DMS114 treated with DMSO at 0.1 percent for 48 hours (cell line): ENCODE data around the gene CRTC2.
A peak's percentile ranks its signal among the peaks of the same experiment; 100 is the strongest.
"Not testable (repeated sequence)": the region's sequence is repeated elsewhere in the genome, so short reads cannot be mapped to it uniquely, and the experiment has no call there.

Experiments used
- DNase-seq: peaks from one replicate; lab custom pipeline; 2025; ENCODE audit not compliant: unreplicated experiment; lab: John Stamatoyannopoulos, UW

Gene CRTC2

DNA sequence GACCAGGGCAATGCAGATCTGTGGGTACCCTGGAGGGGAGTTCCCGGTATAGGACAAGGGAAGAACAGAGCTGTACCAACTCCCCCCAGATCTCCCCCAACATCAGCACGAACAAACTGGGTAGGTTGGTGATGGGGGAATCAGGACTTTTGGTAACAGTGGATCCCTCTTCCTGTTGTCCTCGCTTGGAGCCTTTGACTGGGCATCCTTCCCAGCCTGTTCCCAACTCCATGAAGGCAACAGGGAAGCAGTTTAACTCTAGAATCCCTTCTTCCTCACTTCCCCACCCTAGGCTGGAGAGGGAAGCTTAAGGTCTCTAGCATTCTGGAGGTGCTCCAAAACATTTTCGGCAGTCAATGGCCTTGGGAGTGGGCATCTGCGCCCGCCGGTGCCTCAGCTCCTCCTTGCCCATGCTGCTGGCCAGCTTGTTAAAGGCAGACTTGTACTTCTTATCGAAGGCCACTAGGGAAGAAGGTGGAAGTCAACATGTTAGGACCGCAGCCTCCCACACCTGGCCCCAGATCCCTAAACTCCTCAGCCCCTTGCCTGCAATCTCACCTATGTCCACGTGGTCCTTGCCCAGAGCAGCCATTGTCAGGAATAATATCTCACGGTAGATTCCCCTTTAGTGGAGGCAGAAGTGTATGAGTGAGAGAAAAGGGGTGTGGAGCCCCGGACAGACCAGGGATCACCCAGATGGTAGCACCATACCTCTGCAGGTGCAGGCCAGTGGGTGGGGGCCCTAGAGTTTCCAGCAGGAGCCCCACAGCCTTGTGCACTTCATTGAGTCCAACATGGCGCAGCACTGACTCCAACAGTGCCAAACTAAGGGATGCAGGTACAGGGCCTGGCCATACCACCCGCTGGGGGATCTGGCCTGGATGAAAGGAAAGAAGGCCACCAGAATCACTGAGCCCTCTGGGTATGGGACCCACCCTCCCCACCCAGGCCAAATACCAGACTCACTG lies 28.1 kb downstream of the CRTC2 start:
- no peak for DNase-seq

DNA sequence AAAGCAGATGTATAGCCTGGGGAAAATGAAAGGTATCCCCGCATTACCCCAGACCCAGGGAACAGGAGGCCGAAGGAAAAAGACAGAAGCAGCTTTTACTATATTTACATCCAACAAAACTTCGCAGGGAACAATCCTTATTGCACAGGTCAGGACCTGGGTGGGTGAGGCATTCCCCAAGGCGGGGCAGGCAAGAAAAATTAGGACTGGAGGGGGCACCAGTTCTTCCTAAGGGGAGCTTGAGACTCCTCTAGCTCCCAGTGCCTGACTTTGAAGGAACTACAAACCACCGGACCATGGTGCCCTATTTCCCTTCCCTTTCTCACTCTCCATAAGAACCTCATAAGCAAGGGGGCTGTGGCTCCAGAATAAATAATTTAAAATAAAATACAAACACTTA lies 29.0 kb downstream of the CRTC2 start:
- DNase-seq, result no peak

DNA sequence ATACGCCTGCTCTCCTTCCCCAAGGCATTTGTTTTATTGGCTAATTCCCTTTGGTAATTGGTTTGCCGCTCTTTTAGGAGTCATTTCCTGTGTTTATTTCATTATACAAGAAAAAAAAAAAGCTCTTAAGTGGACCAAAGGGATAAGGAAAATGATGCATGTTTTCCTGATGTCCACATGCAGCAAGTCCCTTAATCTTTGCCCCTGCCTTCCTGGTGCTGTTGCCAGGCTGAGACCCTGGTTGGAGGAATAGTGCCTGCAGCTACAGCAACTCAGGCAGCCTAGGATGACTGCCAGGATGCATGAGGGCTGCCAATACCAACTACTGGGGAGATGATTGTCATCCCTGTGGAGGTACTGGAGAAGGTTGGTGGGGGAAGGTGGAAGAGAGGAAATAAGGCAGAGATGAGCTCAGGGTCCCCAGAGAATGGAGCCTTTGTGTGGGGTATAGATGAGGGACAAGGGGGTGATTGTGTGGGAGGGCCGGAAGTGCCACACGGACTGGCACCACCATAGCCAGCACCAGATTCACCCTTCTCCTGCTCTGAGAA lies 29.5 kb downstream of the CRTC2 start:
- no peak for DNase-seq

DNA sequence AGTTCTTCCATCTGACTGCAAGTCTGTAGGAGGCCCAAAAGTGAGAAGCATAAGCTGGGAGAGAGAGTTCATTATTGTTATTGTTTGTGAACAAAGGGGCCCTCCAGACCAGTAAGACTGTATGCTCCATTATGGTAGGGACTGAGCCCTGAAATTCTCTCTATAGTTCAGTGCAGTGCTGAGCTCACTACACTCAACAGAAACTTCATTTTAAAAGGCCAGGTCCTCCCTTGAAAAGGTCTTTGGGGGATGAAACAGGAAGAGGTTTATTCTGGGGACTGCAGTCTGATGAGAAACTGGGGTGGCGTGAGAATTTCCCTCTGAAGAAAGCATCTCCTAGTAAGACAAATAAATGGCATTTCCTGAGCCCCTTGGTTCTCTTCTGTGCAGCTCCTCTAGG lies 30.2 kb downstream of the CRTC2 start:
- DNase-seq, result no peak

DNA sequence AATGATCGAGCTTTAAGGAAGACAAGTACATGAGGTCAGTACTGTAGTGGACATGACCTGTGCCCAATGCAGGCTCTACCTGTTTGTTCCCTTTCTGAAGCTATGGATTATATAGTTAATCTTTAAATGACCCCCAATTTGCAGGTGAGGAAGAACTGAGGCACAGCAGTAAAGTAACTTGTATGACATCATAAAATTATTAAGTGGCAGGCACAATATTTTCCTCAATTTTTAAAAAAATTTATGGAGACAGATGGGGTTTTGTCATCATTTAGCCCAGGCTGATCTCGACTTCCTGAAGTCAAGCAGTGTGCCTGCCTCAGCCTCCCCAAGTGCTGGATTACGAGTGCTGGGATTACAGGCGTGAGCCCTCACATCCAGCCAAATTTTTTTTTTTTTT lies 32.0 kb downstream of the CRTC2 start:
- no peak for DNase-seq

DNA sequence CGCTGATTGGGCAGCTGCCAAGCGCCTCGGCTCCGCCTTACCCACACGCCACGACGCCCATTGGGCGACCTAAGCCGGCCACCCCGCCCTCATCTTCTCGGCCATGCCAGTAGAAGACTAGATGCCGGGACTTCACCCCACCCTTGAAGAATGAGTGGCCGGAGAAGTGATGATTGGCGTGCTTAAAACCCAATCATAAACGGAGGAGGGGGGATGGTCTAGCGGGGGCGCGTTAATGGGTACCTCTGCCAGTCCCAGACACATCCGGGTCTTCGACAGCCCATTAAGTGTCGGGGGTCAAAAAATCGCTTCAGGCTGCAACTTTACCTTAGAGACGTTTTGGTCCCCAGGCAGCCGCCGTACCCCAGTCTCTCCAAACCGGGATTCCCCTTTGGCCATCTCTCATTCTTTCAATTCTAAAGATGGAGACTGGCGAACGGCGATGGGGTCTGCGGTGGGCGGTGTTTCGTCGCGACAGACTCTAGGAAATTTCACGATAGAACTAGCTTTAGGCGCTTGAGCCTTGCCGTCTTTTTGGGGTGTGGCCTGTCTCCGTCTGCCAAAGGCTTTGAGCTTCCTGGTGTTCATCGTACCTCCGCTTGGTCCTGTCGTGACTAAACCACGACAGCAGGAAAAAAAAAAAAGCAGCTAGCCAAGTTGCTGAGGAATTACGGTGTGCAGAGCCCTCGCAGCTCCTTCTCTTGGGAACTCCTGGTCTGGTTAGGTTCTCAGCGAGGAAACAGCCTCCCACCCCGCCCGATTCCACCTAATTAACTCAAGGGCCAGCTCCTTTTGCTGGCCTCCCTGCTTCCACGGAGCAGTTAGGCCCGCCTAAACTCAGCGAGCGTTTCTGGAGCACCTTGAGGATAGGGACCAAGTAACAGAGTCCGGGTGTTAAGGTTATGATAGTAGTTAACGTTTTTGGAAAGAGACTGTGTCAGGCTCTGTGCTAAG lies 35.2 kb downstream of the CRTC2 start, which contains the start of gene GATAD2B:
GATAD2B (minus strand) TSS at position 1 of the 954 bp plus-strand sequence. CDS start 94,625 bp downstream, outside the sequence.
- DNase-seq, result peak; percentile 100

DNA sequence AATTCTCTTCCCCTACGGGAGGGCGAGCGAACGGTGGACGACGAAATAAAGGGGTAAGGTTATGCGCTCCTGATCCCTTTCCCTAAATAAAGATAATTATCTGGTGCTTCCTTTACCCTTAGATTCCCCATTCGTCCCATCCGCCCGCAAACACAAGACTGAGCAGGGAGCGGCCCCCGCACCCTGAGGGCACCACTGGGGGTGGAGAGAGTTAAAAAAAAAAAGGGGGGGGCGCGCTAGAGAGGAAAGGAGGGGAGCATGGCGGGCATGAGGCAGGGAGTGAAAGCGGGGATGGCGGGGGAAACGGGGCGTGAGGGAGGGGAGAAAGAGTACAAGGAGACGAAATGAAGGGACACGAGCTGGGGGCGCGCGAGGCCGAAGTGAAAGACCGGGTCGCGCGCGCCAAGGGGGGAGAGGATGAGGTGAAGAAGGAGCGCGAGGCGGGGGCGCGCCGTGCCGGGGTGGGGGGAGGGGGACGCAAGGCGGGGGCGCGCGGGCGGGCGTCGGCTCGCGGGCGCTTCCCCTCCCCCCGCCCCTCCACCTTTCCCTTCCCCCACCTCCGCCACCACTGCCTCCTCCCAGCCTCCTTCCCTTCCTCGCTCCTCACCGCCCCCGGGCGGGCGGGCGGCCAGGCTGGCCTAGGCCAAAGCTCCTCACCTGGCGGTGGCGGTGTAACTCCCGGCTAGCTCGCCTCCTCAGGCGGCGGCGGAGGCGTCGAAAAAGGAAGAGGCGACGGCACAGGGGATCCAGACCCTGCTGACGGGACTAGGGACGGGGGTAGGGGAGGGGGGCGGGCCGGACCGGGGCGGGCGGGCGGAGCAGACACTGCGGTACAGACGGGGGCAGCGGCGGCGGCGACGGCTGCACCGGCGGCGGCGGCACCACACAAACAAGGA lies 36.1 kb downstream of the CRTC2 start:
- DNase-seq, result no peak

DNA sequence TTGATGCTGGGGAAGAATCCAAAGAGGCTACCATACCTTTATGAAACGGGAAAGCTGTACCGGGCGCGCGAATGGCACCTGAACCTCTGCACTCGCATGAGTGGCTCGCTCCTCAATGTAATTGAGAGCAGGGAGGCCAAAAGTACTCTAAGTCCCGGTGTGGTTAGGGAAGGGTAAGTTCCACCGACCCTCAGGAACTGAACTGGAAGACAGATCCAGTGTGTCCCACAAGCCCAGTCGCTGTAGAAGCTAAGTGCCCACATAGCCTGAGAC lies 36.7 kb downstream of the CRTC2 start:
- no peak for DNase-seq

DNA sequence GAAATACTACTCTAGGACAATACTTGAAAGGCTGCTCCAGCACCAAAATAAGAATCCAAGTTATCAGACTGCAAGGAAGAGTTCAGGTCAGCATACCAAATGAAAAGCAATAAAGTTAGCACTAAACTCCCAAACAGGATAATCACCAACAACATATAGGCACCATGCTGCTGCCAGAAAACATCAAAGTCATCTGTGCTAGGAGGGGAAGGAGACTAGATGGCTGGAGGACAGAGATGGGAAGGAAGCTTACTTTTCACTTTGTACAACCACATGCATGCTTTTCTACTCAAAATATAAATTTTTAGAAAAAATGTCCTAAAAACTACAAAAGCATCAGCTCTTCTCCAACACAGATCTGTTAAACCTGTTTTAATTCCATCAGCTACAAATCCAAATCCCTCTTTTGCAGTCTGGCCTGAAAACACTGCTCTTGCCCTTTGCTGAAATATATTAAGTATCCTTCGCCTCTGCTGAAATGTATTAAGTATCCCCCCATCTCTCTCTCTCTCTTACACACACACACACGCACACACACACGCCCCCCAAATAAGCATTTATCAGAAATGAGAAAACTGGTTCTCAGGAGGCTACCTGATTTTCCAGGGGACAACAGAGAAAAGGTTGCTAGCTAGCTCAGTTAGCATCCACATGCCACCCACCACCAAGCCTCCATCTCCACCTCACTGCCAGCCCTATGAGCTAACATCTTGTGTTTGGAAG lies 37.2 kb downstream of the CRTC2 start:
- no peak for DNase-seq

DNA sequence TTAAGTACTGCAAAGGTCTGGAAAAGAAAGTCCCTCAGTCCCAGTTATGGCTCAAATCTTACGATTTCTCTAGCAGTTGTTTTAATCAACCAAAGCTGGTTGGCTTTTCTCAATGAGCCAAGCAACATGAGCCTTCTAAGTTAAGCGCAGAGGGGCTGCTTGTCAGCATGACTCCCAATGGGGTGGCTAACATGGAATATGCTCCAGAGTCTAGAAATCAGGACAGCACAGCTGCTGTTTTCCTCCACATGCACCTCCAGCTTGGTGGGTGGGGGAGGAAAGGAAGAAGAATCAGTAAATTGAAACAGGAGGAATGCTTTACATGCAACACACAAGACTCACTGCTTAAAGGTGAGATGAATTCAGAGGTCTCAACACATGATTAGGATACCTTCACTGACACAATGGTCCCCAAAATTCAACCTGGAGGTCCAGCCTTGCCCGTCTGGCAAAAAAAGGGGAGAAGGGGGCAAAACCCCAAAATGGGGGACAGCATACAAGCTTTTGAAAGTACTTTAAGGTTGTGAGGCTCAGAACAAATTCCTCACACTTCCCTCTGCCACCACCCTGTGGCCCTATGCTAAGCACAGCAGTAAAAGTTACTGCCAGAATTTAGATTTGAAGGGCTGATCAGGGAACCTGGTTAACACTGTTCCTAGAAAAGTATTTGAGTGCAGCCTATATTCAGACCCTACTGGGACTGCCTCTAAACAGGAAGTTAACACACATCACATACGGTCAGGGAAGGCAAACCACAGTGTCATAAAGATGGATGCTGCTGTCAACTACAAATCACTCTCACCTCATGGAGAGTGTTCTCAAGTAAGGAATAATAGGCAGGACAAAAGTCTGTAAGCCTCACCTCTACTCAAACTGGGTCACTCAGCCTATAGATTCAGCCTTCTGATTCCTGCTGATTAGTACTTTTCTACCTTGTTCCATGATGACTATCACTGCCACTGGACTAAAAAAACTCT lies 38.2 kb downstream of the CRTC2 start:
- DNase-seq, result no peak

DNA sequence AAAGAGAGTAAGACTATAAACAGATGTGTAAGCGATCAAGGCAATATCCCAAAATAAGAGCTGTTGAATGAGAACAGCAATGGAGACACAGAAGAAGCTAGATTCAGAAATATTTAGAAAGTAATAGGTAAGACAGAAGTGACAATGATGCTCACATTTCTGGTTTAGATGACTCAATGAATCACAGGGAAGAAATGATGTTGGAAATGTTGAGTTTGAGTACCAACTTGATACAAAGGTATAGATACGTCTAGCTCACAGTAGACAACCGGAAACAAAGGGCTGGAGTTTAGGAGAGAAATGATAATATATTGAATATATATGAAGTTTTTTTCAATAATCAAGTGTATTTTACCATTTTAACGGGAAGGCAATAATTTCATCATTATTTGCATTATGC lies 42.1 kb downstream of the CRTC2 start:
- DNase-seq, result no peak

DNA sequence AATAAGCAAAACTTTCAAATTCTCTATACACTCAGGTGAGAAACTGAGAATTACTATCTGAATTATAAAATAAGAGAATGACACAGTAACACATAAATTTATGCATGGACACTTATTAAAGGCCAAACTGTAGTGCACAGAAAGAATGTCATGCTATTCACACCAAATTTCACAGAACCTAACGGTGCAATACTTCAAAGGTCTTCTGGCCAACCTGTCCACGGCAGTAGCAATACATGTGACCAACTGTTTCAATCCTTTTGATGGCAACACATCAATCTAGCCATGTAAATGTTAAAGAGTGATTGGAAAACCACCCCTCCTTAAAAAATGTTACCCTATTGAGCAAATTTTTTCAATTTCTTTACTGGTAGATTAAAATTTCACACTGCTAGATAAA lies 46.1 kb downstream of the CRTC2 start:
- DNase-seq, result no peak

DNA sequence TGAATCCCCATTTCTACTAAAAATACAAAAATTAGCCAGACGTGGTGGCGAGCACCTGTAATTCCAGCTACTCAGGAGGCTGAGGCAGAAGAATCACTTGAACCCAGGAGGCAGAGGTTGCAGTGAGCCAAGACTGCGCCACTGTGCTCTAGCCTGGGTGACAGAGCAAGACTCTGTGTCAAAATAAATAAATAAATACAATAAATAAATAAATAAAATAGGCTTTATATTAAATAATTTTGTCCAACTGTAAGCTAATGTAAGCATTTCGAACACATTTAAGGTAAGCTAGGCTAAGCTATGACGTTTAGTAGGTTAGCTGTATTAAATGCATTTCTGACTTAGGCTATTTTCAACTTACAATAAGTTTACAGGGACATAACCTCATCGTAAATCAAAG lies 47.9 kb downstream of the CRTC2 start:
- DNase-seq, result not testable (repeated sequence)

DNA sequence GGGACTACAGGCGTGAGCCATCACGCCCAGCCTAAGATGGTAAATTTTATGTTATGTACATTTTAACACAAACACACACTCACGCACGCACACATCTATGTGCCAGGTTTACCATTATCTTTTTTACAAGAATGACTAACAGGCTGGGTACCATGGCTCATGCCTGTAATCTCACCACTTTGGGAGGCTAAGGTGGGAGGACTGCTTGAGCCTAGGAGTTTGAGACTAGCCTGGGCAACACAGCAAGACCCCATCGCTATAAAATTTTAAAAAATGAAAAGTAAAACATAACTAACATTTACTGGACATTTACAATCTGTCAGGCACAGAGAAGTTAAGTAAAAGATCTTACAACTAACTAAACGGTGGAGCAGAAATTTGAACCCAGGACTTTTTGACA lies 50.3 kb downstream of the CRTC2 start:
- DNase-seq, result no peak

DNA sequence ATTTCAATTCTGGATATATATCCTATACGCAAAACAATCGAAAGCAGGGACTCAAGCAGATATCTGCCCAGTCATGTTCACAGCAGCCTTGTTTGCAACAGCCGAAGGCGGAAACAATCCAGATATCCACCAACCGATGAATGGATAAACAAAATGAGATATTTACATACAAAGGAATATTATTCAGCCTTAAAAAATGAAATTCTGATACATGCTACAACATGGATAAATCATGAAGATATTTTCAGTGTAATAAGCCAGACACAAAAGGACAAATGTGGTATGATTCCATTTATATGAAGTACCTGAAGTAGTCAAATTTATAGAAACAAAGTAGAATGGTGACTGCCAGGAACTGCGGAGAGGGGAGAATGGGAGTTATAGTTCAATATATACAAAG lies 51.3 kb downstream of the CRTC2 start:
- DNase-seq, result no peak

DNA sequence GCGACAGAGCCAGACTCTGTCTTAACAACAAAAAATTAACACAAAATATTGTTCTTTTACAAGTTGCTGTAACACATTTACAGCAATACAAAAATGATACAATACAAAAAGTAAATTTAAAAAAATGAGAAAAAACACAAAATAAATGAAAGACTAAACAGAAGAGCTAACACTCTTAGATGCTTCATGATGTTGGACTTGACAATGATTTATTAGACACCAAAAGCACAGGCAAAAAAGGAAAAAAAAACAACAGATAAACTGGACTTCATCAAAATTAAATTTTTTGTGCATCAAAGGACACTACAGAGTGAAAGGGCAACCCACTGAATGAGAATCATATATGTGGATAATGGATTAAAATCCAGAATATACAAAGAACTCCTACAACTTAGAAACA lies 52.0 kb downstream of the CRTC2 start:
- no peak for DNase-seq

DNA sequence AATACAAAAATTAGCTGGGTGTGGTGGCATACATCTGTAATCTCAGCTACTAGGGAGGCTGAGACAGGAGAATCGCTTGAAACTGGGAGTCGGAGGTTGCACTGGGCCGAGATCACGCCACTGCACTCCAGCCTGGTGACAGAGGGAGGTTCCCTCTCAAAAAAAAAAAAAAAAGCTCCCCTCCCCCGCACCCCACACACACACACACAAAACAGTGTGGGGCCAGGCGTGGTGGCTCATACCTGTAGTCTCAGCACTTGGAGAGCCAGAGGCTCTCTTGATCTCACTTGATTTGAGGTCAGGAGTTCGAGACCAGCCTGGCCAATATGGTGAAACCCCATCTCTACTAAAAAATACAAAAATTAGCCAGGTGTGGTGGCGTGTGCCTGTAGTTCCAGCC lies 52.5 kb downstream of the CRTC2 start:
- not testable (repeated sequence) for DNase-seq

DNA sequence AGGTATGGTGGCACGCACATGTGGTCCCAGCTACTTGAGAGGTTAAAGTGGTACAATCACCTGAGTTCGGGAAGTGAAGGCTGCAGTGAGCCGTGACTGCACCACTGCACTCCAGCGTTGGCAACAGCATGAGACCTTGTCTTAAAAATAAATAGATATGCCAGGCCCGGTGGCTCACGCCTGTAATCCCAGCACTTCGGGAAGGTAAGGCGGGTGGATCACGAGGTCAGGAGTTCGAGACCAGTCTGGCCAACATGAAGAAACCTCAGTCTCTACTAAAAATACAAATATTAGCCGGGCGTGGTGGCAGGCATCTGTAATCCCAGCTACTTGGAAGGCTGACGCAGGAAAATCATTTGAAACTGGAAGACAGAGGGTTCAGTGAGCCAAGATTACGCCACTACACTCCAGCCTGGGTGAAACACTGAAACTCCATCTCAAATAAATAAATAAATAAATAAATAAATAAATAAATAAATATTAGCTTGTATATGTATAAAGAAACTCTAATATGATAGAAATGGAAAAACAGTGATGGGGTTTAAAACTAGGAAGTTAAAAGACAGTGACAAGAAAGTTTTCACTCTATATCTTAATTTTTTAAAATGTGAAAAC lies 54.5 kb downstream of the CRTC2 start:
- no peak for DNase-seq
